K562 (cell line): Measurements from ENCODE around the gene DOCK8. TPM values are rescaled to one million over a fixed set of nuclear protein-coding genes. Genes with fewer than 3 reads are reported as not detected.
A peak's percentile ranks its signal among the peaks of the same experiment; 100 is the strongest.

Experiments used
- ETV5 ChIP-seq: sonication (generic); formaldehyde crosslinking; IDR thresholded peaks from 2 replicates; pipeline ENCODE4 v1.4.0; 2020; ENCODE audit warnings: low read depth, mild to moderate bottlenecking, missing genetic modification reagents
- FOXJ3 ChIP-seq: sonication (generic); formaldehyde crosslinking; IDR thresholded peaks from 2 replicates; pipeline ENCODE4 v1.4.0; 2020; ENCODE audit warnings: mild to moderate bottlenecking, missing genetic modification reagents
- polyA plus RNA-seq, 8 experiments: library from polyadenylated mRNA; depleted of rRNA in 4 of 8; stranded (reverse) in 5 of 8; unstranded in 3 of 8; fragments of >200 nt; fragmentation: Nextera tagmentation in 2 of 8; fragmentation: Illumina TruSeq in 1 of 8; extraction: Ambion mirVana in 2 of 8; extraction: Trizol in 1 of 8; gene quantifications; 2 replicates each; pipeline versions ENCODE4 v1.2.1 to v1.2.3, GENCODE V29; 2011 to 2014; ENCODE audit warnings: inconsistent platforms in 1 of 8, missing spikeins in 1 of 8
- total RNA-seq, 7 experiments: library from RNA; depleted of rRNA in 6 of 7; stranded (reverse); fragments of >200 nt in 6 of 7; fragmentation: Illumina TruSeq in 2 of 7; extraction: Trizol in 2 of 7; gene quantifications; 2 replicates each; pipeline versions ENCODE4 v1.2.1 to v1.2.3, GENCODE V29; 2011 to 2021; ENCODE audit warnings: low replicate concordance in 1 of 7
- TF ChIP-seq, protein P1 (sequence below), 2 experiments: fragments of 450-650 bp in 1 of 2; sonication (generic) in 1 of 2; formaldehyde crosslinking in 1 of 2; IDR thresholded peaks; 2 replicates each; pipeline versions ENCODE4 v1.7.1 to v1.9.0; 2016 to 2022; ENCODE audit warnings: inconsistent platforms in 1 of 2, mild to moderate bottlenecking in 1 of 2, missing genetic modification reagents in 1 of 2
- TF ChIP-seq, protein P2 (sequence below): fragments of 450-650 bp; IDR thresholded peaks from 2 replicates; pipeline ENCODE4 v1.6.1; 2018; ENCODE audit not compliant: partially characterized antibody
- TF ChIP-seq, protein P3 (sequence below), 3 experiments: fragments of 200-800 bp in 1 of 3; fragments of 250-450 bp in 1 of 3; fragments of 450-650 bp in 1 of 3; sonication (Bioruptor Pico) in 1 of 3; sonication (Bioruptor generic) in 1 of 3; formaldehyde crosslinking in 1 of 3; IDR thresholded peaks; 2 replicates each; pipeline versions ENCODE4 v1.6.1 to v1.8.0; 2016 to 2022; ENCODE audit warnings: mild to moderate bottlenecking in 2 of 3, missing genetic modification characterization in 2 of 3, missing compliant biosample characterization in 1 of 3, moderate library complexity in 1 of 3

The DOCK8 gene
- total and polyA plus RNA-seq, 9 of the 15 experiments (the other 6 are each of a cell fraction or from before 2014, with no cell fraction given), result 14.4 to 53.8 (median 25.1) TPM

DNA sequence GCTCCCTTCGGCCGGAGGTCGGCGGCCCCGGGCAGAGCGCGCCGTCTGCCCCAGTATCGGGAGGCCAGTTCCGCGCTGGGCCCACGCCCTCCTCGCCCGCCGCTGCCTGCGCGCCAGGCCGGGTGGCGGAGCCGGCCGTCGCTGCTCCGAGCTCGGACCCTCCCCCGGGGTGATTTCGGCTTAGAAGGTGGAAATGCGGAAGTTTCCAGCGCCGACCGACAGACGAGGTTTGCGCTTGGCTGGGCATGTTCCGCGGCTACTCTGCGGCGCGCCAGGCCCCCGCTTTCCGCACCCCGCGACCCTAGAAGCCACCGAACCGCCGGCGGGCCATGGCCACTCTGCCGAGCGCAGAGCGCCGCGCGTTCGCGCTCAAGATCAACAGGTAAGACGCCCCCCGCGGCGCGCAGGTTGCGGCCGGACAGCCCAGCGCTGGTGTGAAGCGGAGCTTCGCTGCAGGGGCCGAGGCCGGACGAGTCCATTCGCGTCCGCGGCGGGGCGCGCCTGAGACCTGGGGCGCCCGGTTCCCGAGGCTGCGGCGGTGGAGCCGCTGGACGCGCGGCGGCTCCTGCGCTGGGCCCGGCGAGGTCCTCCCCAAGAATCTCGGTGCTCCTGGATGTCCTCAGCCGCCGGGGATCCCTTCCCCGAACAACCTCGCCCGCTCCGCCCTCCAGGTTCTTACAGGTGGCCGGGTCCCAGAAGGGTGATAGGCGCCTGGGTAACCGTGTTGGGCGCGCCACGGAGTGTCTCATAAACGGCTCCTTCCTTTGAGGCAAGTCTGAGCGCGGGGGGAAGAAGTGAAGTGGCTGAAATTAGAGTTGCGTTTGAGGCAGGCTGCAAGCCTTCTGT lies at the start of gene DOCK8 (continued):
- TF ChIP-seq FOXJ3 (CRISPR knock-in tag) (no peak), ETV5 (CRISPR knock-in tag) (peak; percentile 18; the same call in 1 of the 2 replicates)
- TF ChIP-seq, protein P1, sequence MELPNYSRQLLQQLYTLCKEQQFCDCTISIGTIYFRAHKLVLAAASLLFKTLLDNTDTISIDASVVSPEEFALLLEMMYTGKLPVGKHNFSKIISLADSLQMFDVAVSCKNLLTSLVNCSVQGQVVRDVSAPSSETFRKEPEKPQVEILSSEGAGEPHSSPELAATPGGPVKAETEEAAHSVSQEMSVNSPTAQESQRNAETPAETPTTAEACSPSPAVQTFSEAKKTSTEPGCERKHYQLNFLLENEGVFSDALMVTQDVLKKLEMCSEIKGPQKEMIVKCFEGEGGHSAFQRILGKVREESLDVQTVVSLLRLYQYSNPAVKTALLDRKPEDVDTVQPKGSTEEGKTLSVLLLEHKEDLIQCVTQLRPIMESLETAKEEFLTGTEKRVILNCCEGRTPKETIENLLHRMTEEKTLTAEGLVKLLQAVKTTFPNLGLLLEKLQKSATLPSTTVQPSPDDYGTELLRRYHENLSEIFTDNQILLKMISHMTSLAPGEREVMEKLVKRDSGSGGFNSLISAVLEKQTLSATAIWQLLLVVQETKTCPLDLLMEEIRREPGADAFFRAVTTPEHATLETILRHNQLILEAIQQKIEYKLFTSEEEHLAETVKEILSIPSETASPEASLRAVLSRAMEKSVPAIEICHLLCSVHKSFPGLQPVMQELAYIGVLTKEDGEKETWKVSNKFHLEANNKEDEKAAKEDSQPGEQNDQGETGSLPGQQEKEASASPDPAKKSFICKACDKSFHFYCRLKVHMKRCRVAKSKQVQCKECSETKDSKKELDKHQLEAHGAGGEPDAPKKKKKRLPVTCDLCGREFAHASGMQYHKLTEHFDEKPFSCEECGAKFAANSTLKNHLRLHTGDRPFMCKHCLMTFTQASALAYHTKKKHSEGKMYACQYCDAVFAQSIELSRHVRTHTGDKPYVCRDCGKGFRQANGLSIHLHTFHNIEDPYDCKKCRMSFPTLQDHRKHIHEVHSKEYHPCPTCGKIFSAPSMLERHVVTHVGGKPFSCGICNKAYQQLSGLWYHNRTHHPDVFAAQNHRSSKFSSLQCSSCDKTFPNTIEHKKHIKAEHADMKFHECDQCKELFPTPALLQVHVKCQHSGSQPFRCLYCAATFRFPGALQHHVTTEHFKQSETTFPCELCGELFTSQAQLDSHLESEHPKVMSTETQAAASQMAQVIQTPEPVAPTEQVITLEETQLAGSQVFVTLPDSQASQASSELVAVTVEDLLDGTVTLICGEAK (IDR thresholded peaks at IDR 0.05), result no peak
- TF ChIP-seq, protein P1 (CRISPR knock-in tag; IDR thresholded peaks at IDR 0.05), result no peak
- TF ChIP-seq, protein P2, sequence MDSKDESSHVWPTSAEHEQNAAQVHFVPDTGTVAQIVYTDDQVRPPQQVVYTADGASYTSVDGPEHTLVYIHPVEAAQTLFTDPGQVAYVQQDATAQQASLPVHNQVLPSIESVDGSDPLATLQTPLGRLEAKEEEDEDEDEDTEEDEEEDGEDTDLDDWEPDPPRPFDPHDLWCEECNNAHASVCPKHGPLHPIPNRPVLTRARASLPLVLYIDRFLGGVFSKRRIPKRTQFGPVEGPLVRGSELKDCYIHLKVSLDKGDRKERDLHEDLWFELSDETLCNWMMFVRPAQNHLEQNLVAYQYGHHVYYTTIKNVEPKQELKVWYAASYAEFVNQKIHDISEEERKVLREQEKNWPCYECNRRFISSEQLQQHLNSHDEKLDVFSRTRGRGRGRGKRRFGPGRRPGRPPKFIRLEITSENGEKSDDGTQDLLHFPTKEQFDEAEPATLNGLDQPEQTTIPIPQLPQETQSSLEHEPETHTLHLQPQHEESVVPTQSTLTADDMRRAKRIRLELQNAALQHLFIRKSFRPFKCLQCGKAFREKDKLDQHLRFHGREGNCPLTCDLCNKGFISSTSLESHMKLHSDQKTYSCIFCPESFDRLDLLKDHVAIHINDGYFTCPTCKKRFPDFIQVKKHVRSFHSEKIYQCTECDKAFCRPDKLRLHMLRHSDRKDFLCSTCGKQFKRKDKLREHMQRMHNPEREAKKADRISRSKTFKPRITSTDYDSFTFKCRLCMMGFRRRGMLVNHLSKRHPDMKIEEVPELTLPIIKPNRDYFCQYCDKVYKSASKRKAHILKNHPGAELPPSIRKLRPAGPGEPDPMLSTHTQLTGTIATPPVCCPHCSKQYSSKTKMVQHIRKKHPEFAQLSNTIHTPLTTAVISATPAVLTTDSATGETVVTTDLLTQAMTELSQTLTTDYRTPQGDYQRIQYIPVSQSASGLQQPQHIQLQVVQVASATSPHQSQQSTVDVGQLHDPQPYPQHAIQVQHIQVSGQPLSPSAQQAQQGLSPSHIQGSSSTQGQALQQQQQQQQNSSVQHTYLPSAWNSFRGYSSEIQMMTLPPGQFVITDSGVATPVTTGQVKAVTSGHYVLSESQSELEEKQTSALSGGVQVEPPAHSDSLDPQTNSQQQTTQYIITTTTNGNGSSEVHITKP, result peak; percentile 88
- TF ChIP-seq, protein P3, sequence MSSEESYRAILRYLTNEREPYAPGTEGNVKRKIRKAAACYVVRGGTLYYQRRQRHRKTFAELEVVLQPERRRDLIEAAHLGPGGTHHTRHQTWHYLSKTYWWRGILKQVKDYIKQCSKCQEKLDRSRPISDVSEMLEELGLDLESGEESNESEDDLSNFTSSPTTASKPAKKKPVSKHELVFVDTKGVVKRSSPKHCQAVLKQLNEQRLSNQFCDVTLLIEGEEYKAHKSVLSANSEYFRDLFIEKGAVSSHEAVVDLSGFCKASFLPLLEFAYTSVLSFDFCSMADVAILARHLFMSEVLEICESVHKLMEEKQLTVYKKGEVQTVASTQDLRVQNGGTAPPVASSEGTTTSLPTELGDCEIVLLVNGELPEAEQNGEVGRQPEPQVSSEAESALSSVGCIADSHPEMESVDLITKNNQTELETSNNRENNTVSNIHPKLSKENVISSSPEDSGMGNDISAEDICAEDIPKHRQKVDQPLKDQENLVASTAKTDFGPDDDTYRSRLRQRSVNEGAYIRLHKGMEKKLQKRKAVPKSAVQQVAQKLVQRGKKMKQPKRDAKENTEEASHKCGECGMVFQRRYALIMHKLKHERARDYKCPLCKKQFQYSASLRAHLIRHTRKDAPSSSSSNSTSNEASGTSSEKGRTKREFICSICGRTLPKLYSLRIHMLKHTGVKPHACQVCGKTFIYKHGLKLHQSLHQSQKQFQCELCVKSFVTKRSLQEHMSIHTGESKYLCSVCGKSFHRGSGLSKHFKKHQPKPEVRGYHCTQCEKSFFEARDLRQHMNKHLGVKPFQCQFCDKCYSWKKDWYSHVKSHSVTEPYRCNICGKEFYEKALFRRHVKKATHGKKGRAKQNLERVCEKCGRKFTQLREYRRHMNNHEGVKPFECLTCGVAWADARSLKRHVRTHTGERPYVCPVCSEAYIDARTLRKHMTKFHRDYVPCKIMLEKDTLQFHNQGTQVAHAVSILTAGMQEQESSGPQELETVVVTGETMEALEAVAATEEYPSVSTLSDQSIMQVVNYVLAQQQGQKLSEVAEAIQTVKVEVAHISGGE (CRISPR knock-in tag; IDR thresholded peaks at IDR 0.05), result 0 out of 6 replicates have a peak, but pooled peaks of 1 of the 3 experiments have one; percentile 42
